NCI-H2171 (cell line): ENCODE data around the gene CACNA1D.
"Not testable (repeated sequence)": the region's sequence is repeated elsewhere in the genome, so short reads cannot be mapped to it uniquely, and the experiment has no call there.

ENCODE experiments used
- DNase-seq: peaks from one replicate; lab custom pipeline; 2025; lab: John Stamatoyannopoulos, UW

The CACNA1D gene

DNA sequence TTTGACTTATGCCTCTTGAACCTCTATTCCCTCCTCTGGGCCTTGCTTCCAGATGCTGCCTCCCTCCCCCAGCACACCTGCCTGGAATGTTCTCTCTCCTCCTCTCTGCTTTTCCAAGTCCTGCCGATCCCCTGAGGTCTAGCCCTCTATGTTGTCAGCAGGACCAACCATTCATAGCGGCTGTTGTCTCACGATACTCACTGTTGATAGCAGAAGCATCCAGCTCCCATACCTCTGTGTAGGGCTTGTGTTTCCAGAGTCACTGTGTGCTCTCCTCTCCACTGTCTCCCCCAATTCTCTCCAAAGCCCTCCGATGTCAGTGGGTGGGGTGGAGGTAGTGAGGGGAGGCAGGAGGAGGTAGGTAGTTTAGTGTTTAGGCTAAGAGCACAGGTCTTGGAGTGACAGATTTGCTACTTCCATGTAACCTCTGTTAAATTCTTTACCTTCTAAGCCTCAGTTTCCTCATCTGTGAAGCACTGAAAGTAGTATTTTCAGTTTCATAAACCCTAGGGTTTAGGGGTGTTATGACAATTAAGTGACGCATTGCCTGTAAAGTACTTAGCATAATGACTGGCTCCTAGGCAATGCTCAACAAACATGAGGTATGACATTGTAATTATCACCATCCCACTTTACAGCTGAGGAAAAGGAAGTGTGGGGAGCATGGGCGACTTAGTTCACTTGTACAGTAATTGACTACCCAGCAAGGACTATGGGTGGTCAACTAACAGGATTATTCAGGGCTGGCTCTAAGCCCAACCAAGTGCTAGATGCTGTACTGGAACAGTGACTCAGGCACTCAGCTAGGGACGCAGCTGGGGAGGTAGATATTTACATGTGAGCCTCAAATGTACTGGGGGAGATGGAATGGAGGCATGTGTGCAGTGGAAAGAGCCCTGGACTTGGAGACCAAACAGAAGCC, 122.8 kb downstream of the CACNA1D start:
- no peak for DNase-seq

DNA sequence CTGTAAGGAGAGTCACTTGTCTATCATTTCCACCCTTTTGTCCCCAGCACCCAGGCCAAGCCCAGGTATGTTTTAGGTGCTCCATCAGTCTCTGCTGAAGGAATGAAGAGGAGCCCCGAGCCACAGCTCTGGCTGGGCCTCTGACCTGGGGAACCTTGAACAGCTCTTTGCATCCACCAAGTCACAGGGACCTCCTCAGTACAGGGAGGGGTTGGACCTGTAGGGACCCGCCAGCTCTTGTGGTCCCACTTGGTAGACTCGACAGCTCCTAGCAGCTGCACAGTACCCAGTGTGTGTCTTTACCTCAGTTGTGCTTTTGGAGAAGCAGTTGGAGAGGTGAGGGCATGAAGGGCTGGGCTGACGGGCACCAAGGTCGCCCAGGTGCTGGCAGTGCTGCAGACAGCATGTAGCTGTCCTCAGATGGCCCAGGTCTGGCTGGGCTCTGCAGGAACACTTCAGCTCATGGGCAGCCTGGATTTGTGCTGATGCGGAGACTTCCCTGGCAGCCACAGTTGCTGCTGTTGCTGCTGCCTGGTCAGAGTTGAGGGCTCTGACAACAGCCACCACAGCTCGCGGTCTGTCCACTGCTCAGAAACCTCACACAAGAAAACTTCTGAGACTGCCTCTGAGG, 123.6 kb downstream of the CACNA1D start:
- no peak for DNase-seq

DNA sequence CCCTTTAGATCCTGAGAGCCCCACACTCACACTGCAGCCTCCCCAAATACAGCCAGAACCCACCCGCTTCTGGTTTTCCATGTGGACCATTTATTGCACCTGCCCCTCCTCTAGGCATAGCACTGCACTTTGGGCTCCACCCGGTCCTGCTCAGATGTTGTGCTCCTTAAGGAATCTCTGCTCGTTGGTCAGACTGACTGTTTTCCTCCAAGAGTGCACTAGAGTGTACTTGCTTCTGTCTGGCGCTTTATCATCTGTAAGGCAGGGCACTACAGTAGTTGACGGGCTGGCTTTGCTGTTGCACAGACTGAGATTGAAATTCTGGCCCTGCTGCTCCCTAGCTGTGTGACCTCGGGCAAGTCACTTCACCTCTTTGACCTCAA, 124.1 kb downstream of the CACNA1D start:
- DNase-seq: no peak

DNA sequence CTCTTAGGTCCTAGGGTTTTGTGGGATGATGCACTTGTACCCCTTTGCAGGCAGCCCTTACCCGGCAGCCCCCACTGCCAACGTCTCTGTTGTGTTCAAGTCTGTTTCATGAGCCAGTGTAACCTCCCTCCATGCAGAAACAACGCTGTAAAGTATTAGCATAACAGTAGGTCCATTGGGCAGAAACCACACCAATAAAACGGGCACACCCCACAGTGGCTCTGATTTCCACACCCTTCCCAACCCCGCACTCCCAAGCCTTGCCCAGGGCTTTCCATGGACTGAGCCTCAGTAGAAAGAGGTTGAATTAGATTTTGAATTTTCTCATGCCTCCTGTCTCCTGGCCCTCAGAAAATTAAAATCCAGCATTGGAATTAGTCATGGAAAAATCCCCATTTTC, 124.5 kb downstream of the CACNA1D start:
- DNase-seq: no peak

DNA sequence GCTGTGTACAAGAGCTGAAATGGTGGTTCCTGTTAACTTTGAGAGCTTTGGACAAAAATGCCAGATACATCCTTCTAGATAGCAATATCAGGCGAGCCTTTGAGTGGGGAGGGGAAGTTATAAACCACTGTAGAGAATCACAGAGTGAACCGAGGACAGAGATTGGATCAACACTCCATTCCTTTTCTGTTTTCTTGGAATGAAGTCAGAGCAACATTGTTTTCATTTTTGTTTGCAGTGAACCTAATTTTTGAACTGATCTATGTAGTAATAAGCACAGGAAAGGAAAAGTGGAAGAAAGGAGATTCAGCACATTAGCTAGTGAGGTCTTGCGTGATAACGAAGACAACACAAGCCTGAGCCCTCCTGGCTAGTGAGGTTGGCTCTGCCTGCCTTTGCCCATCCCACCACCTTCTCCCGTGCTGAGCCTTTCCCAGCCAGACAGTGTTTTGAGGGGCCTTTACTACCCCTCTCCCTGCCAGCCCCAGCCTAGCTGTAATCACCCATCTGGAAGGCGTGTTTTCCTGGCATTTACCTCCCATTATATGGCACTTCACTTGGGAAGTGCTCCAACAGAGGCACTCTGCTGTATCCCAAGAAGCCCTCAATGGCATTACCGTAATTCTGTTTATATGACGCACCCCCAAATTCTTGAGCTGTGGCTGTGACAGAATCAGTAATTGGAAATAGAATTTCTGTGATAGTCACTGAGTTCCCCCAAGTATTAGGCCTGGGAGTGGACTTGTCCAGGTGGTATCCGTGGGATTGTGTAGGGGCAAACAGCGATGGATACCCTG, 129.8 kb downstream of the CACNA1D start:
- DNase-seq: no peak

DNA sequence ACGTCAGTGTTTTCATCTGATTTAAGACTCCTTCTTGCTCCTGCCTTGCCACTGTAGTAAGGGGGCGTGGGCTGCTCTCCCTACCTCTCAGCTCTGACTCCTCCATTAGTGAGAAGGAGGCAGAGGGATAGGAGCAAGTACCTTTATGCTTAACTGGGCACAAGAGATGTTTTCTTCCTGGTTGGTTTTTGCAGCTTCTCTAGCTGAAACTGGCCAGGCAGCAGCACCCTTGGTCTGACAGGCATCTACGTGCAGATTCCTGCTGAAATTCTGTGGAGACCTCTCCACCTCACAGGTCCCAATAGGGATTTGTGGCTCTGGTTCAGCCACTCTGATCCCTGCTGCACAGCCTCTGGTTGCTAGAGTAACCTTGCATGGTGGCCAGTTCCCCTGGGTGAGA, 132.5 kb downstream of the CACNA1D start:
- DNase-seq: no peak

DNA sequence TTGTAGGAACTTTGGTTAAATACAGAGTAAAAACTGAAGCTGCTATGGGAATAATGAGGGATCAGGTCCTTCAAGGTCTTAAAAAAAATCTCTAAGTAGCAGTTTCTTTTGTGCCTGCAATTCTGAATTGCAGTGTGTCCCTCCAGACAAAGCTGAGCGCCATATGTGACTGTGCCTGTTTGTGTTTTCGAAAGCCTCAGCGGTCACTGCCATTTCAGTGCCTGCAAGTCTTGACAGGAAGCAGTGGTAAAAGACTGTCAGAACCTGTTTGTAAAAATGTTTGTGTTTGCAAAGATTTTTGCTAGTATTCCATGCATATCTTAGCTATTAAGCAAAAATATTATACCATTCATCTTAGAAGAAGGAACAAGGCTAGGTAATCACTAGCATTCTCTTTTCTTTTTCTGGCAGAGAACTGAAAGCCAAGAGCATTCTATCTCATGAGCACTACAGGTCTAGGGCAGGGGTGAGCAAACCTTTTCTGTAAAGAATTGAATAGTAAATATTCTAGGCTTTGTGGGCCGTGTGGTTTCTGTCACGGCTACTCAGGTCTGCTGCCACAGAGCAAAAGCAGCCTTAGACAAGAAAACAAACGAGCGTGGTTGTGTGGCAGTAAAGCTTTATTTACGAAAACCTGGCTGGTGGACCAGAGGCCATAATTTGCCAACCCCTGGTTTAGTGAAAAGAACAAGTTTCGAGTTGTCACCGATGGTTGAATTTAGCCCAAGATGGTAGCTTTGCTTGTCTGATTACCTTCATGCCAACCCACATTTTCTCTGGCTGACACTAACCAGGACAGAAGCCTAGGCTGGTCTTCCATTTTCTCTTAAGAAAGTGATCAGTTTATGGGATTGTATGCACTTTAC, 134.4 kb downstream of the CACNA1D start:
- no peak for DNase-seq

DNA sequence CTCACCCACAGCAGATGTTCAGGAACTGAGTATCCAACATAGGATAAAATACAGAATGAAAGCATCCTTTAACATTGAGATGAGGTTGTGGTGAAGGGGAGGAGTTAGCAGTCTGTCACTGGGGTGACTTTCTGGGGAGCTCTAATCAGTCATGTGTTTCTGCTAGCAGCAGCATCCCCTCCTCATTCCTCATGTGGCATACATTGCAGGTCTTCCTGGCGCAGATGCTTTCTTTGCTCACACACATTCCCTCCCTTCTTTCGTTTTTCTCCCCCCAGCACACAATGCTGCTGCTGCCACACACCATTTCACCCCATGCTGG, 135.0 kb downstream of the CACNA1D start:
- DNase-seq: no peak

DNA sequence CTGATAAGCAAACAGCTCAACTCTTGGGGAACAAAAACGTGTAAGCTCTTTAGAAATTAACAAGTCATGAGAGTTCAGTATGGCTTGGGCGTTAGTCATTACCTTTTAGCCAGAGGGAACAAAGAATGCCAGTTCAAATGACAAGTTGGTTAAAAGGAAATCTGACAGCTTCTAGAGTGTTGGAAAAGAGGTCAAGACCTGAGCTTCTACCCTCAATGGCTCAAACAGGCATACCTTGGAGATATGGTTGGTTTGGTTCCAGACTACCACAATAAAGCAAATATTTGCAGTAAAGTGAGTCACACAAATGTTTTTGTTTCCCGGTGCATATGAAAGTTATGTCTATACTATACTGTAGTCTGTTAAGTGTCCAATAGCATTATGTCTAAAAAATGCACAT, 136.1 kb downstream of the CACNA1D start:
- DNase-seq: no peak

DNA sequence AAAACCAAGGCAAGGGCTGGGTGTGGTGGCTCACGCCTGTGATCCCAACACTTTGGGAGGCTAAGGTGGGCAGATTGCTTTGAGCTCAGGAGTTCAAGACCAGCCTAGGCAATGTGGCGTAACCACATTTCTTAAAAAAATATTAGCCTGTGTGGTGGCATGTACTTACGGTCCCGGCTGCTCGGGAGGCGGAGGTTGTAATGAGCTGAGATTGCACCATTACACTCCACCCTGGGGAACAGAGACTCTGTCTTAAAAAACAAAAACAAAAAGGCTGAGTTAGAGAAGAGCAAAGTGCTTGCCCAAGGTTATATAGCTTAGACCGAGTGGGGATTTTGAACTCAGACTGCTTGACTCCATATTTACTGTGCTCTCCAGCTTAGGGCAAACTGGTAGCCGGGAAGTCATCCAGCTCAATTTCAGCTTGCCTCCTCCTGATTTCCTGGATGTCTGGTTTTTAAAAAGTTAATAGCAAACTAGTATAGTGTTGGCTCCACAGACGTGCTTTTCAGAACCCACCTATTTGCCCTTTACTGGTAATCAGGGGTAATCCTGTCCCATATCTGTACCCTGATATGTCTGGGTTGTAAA, 138.9 kb downstream of the CACNA1D start:
- no peak for DNase-seq

DNA sequence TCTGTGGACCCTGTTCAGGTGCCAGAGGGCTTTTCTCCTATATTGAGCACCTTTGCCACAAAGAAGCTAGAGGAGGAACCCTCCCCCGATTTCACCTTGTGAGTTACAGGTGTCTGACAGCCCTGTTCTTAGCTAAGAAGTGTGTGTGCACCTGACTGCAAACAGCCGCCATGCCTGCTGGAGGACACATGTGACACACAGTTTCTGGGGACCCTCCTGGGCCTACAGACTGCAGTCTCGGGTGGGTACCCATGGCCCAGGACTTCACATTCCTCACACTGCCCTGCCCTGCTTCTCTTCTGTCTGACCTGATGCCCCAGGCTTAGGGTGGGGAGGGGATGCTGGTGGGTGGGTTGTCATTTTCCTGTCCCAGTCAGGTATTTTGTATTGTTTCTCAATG, 140.6 kb downstream of the CACNA1D start:
- DNase-seq: no peak

DNA sequence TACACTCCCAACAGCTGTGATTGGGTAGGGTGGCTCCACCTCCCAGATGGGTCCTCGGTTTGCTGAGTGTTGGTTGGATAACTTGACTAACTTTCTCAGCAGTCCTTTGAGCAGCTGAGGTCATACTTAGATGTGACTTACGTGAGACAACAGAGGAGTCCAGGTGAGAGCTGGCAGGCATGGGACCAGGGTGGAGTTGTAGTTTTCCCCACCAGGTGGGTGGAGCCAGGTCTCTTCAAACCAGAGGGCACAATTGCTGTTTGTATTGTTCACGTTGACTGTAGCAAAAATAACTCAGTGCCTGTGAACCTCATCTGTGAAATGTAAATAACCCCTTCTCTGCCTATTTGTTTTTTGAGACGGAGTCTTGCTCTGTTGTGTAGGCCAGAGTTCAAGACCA, 144.4 kb downstream of the CACNA1D start:
- DNase-seq: not testable (repeated sequence)

DNA sequence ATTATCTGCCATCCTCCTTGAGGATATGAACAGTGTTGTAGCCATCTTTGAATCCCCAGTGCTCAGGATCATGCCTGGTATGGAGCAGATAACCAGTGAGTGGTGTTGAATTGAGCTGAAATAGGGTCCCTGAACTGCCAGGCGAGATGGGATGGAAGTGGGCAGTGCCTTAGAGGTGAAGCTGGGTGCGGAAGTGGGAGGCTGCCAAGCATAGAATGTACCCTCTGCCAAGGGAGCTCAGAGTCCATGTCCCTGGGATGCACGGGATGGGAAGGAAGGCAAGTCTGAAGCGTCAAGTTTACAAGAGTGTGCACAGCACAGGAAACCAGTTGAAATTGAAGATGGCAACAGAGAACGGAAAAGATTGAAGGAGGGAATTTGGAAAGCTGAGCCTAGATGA, 147.0 kb downstream of the CACNA1D start:
- DNase-seq: no peak

DNA sequence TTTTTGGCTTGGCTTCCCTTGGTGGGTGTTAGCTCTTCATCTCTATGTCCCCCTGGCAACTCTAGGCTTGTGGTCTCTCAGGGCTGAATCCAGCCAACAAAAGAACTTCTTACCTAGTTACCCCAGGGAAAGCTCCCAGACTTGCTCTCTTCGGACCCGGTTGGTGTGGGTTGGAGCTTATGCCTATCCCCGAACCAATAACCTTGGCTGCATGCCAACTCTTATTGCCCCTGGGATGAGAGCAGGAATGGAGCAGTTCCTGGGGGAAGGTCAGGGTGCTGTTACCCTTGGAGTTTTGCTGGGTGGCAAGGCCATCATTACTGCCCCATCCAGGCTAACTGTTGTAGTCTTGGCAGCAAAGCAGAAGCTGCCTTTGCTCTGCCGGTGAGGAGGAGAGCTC, 147.8 kb downstream of the CACNA1D start:
- no peak for DNase-seq

DNA sequence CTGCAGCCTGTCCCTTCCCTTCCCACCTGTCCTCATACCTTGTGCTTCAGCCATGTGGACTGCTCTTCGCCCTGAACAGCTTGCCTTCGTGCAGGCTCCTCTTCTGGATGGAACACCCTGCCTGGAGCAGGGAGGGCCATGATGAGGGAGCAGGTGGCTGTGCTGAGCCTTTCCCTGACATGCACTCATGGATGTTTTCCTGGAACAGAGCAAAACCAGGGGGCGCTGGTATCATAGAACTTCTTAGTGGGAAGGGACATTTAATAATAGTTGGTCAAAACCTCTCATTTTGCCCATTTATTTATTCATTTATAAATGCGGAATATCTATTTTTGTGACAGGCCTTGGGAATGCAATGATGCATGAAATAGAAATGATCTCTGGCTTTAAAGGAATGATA, 149.3 kb downstream of the CACNA1D start:
- DNase-seq: no peak

DNA sequence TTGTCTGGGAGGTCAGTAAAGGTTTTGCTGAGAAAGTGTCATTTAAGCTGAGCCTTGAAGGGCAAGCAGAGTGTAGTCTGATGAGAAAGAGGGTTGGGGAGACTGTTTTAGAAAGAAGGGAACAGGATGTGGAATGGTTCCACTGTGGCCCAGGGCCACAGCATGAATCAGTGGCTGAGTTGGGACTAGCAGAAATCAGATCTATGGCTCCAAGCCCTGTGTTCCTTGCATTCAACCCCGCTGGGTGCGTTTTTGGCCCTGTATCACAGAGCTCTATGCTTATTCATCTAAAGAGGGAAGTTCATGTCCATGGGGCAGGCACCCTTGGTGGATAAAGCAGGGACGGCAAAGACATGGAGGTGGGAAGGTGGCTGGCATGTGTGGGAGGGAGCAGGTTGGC, 151.3 kb downstream of the CACNA1D start:
- no peak for DNase-seq

DNA sequence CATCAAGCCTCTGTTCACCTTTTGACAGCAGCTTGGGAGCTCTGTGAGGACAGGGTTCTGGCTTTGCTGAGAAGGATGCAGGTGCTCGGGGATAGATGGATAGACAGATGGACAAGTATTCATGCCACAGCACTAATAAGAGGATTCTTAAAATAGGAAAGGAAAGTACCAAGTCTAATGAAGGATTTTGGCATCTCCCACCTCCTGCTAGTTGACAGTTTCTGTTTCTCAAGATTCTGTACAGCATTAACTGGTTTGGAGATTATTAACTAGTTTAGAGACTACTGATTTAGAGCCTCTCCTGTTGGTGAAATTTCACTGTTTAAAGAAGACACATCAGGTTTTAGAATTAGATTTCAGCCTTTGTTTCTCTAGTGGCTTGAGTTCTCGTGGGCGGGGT, 152.3 kb downstream of the CACNA1D start:
- no peak for DNase-seq

DNA sequence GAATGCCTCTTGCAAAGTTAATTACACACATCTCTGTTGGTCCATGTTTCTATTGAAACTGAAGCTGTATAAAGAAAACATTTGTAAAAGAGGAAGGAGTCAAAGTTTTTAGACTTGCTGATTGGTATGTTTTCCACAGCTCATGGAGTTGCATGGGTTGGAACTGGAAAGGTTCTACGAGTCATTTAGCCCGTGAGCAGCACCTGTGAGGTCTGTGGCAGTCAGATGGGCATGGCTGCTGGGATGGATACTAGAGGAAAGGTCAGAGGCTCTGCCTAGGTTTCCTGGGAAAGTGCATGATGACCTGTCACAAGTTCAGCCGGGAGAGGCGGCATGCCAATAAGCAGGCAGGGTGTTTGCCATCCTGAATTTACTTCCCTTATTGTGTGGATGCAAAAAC, 155.4 kb downstream of the CACNA1D start:
- no peak for DNase-seq

DNA sequence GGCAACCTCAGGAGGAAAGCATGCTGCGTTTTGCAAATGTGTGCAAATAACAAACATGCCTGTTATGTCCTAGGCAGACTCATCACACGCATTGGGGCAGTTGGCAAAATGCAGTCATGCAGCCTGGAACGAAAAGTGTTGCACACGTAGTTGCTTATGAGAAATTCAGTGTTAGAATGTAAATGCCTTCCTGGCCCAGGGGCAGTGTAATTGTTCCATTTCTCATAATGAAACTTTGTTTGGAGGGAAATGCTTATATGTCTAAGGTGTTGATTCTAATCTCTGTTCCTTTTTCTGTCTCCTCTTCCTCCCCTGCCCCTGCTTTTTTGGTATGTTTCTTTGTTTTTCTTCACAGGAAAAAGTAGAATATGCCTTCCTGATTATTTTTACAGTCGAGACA, 156.0 kb downstream of the CACNA1D start:
- DNase-seq: no peak

DNA sequence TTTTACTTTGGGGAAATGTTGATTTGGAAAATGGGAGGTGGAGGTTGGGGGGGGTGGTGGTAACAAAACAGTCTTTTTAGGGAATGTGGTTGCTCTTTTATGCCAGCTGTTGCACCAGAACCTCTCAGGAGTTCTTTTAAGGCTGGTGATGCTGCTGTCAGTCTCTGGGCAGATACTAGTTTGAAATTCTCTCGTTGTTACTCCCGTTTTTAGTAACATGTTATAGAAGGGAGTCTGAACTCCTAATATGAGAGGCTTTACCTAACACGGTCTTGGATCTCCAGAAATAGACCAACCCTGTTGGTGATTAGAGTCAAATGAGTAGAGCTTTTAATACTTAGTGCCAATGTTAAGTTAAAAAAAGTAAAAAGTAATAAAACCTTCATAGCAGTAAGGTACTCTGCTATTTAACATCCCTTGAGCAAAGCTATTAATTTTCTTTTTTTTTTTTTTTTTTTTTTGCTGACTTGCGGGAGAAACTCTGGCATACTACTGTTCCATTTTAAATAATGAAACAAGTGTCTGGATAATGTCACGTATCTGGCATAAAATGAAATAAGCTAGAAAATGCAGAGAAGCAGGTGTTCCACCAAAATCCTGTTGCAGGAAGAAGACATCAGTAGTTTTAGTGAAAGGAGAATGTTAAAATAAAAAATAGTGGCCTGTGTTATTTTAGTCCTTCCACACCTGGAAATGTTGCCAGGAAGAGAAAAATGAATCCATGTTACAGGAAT, 156.7 kb downstream of the CACNA1D start:
- DNase-seq: no peak

DNA sequence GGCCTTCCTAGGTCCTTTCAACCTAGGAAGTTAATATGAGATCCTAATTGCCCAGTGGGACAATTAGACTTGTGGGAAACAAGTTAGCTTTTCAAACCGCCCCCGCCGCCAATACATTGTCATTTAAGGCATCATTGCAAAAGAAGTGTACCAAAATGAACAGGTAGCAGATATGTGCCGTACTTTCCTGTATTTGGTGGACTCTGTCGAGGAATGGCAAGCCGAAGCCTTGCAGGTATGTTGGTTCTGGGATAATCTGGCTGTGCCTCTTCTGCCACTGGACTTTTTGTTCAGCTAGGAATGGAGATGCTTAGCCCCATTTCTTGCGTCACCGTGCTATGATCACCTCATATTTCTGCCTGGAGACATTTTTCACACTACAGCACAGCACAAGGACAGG, 157.5 kb downstream of the CACNA1D start:
- no peak for DNase-seq
